Upper lobe of left lung (tissue), 6 donors: ENCODE data around the gene PARVA. TPM values are rescaled to one million over a fixed set of nuclear protein-coding genes. Genes with fewer than 3 reads are reported as not detected.

ENCODE experiments used
- ATAC-seq, 2 donors: fragments of 200-7000 bp; cut with Tn5 transposase; one replicate each; pipeline ENCODE4 v1.9.1; 2022; ENCODE audit warnings: mild to moderate bottlenecking in 2 of 2, moderate library complexity in 2 of 2; ENCODE audit not compliant: low FRiP score in 2 of 2
- DNase-seq, 2 donors: peaks; one replicate each; pipeline ENCODE4 v3.0.0-alpha.2; 2019 to 2020
- H3K27ac ChIP-seq, 4 donors: fragments of 200-600 bp; sonication (generic); one replicate each; pipeline ENCODE4 v1.5.1; 2016 to 2019
- H3K27me3 ChIP-seq, 4 donors: fragments of 200-600 bp; sonication (generic); one replicate each; pipeline ENCODE4 v1.5.1; 2017 to 2019
- H3K36me3 ChIP-seq, 4 donors: fragments of 200-600 bp; sonication (generic); one replicate each; pipeline ENCODE4 v1.5.1; 2016 to 2019
- H3K4me1 ChIP-seq, 4 donors: fragments of 200-600 bp; sonication (generic); one replicate each; pipeline ENCODE4 v1.5.1; 2018 to 2019
- H3K4me3 ChIP-seq, 4 donors: fragments of 200-600 bp; sonication (generic); one replicate each; pipeline ENCODE4 v1.5.1; 2017 to 2019; ENCODE audit warnings: mild to moderate bottlenecking in 2 of 4, moderate library complexity in 1 of 4
- H3K9me3 ChIP-seq, 4 donors: fragments of 200-600 bp; sonication (generic); one replicate each; pipeline ENCODE4 v1.5.1; 2018 to 2019
- CTCF ChIP-seq, 6 experiments: fragments of 450-650 bp in 4 of 6; fragments of 200-600 bp in 2 of 6; sonication (generic) in 2 of 6; IDR thresholded peaks; one replicate each; pipeline ENCODE4 v1.5.1; 2016 to 2019; ENCODE audit warnings: antibody characterized with exemption in 6 of 6
- EP300 ChIP-seq, 4 donors: sonication (generic); formaldehyde crosslinking; IDR thresholded peaks; one replicate each; pipeline ENCODE4 v1.5.1; 2017; ENCODE audit warnings: antibody characterized with exemption in 4 of 4, control low read depth in 2 of 4
- POLR2A ChIP-seq, 4 donors: fragments of 450-650 bp; IDR thresholded peaks; one replicate each; pipeline ENCODE4 v1.5.1; 2016 to 2017; ENCODE audit warnings: antibody characterized with exemption in 4 of 4, mild to moderate bottlenecking in 2 of 4
- POLR2AphosphoS5 ChIP-seq, 2 donors: sonication (generic); formaldehyde crosslinking; IDR thresholded peaks; one replicate each; pipeline ENCODE4 v1.5.1; 2017; ENCODE audit warnings: antibody characterized with exemption in 2 of 2
- WGBS, 2 donors: methylation state at CpG; one replicate each; pipeline ENCODE4 v1.1.5; 2017 to 2018; 5-methylcytosine and 5-hydroxymethylcytosine counted together
- total RNA-seq, 6 donors: library from RNA; depleted of rRNA in 4 of 6; stranded (reverse); fragments of >200 nt in 4 of 6; gene quantifications; one replicate each; pipeline versions ENCODE4 v1.1.0 to v1.2.1, GENCODE V29; 2016 to 2021
- donor health status: DM: no; HTN: no; CAD: no; lungs with moderate emphysema.
- donor health status: DM: no; HTN: yes; CAD: no; lungs with severe emphysema.

The PARVA gene
- total RNA-seq, 6 donors from 2014 or later, result 36.7 to 73.5 (median 58.0) TPM

DNA sequence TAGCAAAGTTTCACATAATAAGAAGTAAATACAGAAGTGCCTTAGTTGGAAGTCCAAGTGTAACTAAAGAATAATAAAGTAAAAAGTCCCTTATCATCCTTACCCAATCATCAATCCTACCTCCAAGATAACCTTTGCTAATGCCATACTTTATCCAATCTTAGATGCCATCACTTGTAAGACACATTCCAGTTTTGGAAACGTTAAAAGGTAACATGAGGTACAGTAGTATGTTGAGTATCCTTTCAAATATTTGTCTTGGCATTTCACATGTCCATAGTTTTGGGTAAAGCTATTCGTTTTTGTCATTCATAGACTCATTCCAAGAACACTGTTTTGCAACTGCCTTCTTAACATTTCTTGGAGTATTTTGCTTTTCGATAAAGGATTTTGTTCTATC, 181.6 kb downstream of the PARVA start:
- Histone ChIP-seq H3K9me3 (no peaks in the 10 kb centered on the region), H3K4me3 (no peak overlapping the region), H3K4me1 (peaks cover 0 to 11% (median 8%) of the 10 kb centered on the region in 4 donors), H3K27ac (no peak overlapping the region), H3K36me3 (no peaks in the 10 kb centered on the region), H3K27me3 (no peaks in the 10 kb centered on the region)
- WGBS, 2 donors, result 60 to 62% methylated on average over 3 of the region's 3 CpGs
- ATAC-seq (no peak), DNase-seq (no peak)
- TF ChIP-seq EP300 (IDR thresholded peaks at IDR 0.05) (no peak), POLR2AphosphoS5 (IDR thresholded peaks at IDR 0.05) (no peak), POLR2A (IDR thresholded peaks at IDR 0.05) (no peak), CTCF (IDR thresholded peaks at IDR 0.05) (no peak)

GRCh38 chr11:12560362-12560761, 183.0 kb downstream of the PARVA start:
- ATAC-seq, result no peak
- no peak for DNase-seq

GRCh38 chr11:12560861-12561260, 183.5 kb downstream of the PARVA start:
- H3K27ac ChIP-seq, result no peak overlapping the region
- no peaks in the 10 kb centered on the region for H3K27me3 ChIP-seq
- DNase-seq, result no peak
- H3K9me3 ChIP-seq, result no peaks in the 10 kb centered on the region
- no peak for TF ChIP-seq POLR2A (IDR thresholded peaks at IDR 0.05)
- TF ChIP-seq POLR2AphosphoS5 (IDR thresholded peaks at IDR 0.05), result no peak
- no peak for TF ChIP-seq CTCF (IDR thresholded peaks at IDR 0.05)
- no peak for TF ChIP-seq EP300 (IDR thresholded peaks at IDR 0.05)
- ATAC-seq, result no peak
- 57 to 61% methylated on average over 2 of the region's 2 CpGs for WGBS, 2 donors
- H3K4me1 ChIP-seq, result peaks cover 0 to 11% (median 8%) of the 10 kb centered on the region in 4 donors
- H3K36me3 ChIP-seq, result no peaks in the 10 kb centered on the region
- H3K4me3 ChIP-seq, result no peak overlapping the region

More at GRCh38 chr11:12560362-12560761, 183.0 kb downstream of the PARVA start:
- Histone ChIP-seq H3K27ac (no peak overlapping the region), H3K36me3 (no peaks in the 10 kb centered on the region), H3K9me3 (no peaks in the 10 kb centered on the region), H3K4me3 (no peak overlapping the region), H3K27me3 (no peaks in the 10 kb centered on the region), H3K4me1 (peaks cover 0 to 11% (median 8%) of the 10 kb centered on the region in 4 donors)
- TF ChIP-seq EP300 (IDR thresholded peaks at IDR 0.05), result no peak
- TF ChIP-seq CTCF (IDR thresholded peaks at IDR 0.05), result no peak
- TF ChIP-seq POLR2A (IDR thresholded peaks at IDR 0.05), result no peak
- TF ChIP-seq POLR2AphosphoS5 (IDR thresholded peaks at IDR 0.05), result no peak
- 94% methylated on average over 3 of the region's 3 CpGs for WGBS, 2 donors

- no peak for ATAC-seq
- H3K27me3 ChIP-seq, result no peaks in the 10 kb centered on the region
- peaks cover 0 to 2% (median 0%) of the 10 kb centered on the region in 4 donors for H3K9me3 ChIP-seq
- H3K4me3 ChIP-seq, result no peak overlapping the region
- H3K36me3 ChIP-seq, result no peaks in the 10 kb centered on the region
- H3K4me1 ChIP-seq, result no peaks in the 10 kb centered on the region
- DNase-seq, result no peak
- no peak overlapping the region for H3K27ac ChIP-seq
- TF ChIP-seq EP300 (IDR thresholded peaks at IDR 0.05) (no peak), POLR2AphosphoS5 (IDR thresholded peaks at IDR 0.05) (no peak), POLR2A (IDR thresholded peaks at IDR 0.05) (no peak), CTCF (IDR thresholded peaks at IDR 0.05) (no peak)
Observed at GRCh38 chr11:12564012-12564411, 186.6 kb downstream of the PARVA start.

GRCh38 chr11:12565406-12565805, 188.0 kb downstream of the PARVA start:
- DNase-seq, result no peak
- Histone ChIP-seq H3K4me1 (no peaks in the 10 kb centered on the region), H3K4me3 (no peak overlapping the region), H3K27ac (no peak overlapping the region), H3K9me3 (peaks cover 0 to 2% (median 0%) of the 10 kb centered on the region in 4 donors), H3K27me3 (no peaks in the 10 kb centered on the region), H3K36me3 (no peaks in the 10 kb centered on the region)
- no peak for ATAC-seq
- 77 to 92% methylated on average over 3 of the region's 3 CpGs for WGBS, 2 donors
- TF ChIP-seq POLR2A (IDR thresholded peaks at IDR 0.05) (no peak), POLR2AphosphoS5 (IDR thresholded peaks at IDR 0.05) (no peak), EP300 (IDR thresholded peaks at IDR 0.05) (no peak), CTCF (IDR thresholded peaks at IDR 0.05) (no peak)
